Brain microvascular endothelial cell (primary cell): ENCODE data around the gene DERL2.

Experiments
- DNase-seq: peaks from one replicate; pipeline ENCODE4 v3.0.0-alpha.2; 2020
- H3K27ac ChIP-seq: fragments of 250-450 bp; sonication (Bioruptor Pico); 2 replicates; pipeline ENCODE4 v1.5.1; 2020; ENCODE audit warnings: mild to moderate bottlenecking, moderate library complexity
- H3K27me3 ChIP-seq: fragments of 250-450 bp; sonication (Bioruptor Pico); replicated peaks from 2 replicates; pipeline ENCODE4 v1.5.1; 2020; ENCODE audit warnings: mild to moderate bottlenecking
- H3K36me3 ChIP-seq: fragments of 250-450 bp; sonication (Bioruptor Pico); replicated peaks from 2 replicates; pipeline ENCODE4 v1.5.1; 2020; ENCODE audit warnings: mild to moderate bottlenecking
- H3K4me3 ChIP-seq: 2 replicates; pipeline ENCODE4 v1.5.1; 2011; ENCODE audit warnings: low read depth, mild to moderate bottlenecking, control low read depth, low read length, moderate library complexity
- in situ Hi-C: cut with HindIII; loops from 2 replicates; pipeline ENCODE4 v1.10.0; 2017; ENCODE audit warnings: low sequenced_read_pairs, low pct_ligation_motif_present
- TF ChIP-seq, protein P1 (sequence below): IDR thresholded peaks from 2 replicates; pipeline ENCODE4 v1.5.1; 2011; ENCODE audit warnings: low read depth, mild to moderate bottlenecking, moderate library complexity, low read length, control low read depth, inconsistent platforms; ENCODE audit errors: missing control alignments

DERL2 gene

GRCh38 chr17:5466295-5466694 is 19.7 kb downstream of the DERL2 start:
- in situ Hi-C loops, result no loop called here
- Histone ChIP-seq H3K27ac (no peak overlapping the region), H3K27me3 (no peaks in the 10 kb centered on the region), H3K4me3 (no peak overlapping the region), H3K36me3 (peaks cover 4% of the 10 kb centered on the region)
- DNase-seq, result no peak
- TF ChIP-seq, protein P1, sequence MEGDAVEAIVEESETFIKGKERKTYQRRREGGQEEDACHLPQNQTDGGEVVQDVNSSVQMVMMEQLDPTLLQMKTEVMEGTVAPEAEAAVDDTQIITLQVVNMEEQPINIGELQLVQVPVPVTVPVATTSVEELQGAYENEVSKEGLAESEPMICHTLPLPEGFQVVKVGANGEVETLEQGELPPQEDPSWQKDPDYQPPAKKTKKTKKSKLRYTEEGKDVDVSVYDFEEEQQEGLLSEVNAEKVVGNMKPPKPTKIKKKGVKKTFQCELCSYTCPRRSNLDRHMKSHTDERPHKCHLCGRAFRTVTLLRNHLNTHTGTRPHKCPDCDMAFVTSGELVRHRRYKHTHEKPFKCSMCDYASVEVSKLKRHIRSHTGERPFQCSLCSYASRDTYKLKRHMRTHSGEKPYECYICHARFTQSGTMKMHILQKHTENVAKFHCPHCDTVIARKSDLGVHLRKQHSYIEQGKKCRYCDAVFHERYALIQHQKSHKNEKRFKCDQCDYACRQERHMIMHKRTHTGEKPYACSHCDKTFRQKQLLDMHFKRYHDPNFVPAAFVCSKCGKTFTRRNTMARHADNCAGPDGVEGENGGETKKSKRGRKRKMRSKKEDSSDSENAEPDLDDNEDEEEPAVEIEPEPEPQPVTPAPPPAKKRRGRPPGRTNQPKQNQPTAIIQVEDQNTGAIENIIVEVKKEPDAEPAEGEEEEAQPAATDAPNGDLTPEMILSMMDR, result no peak

GRCh38 chr17:5464717-5465507 is 21.1 kb downstream of the DERL2 start:
- in situ Hi-C loops, result no loop called here
- DNase-seq, result no peak
- Histone ChIP-seq H3K27ac (no peak overlapping the region), H3K36me3 (peaks cover 11% of the 10 kb centered on the region), H3K4me3 (no peak overlapping the region), H3K27me3 (no peaks in the 10 kb centered on the region)
- TF ChIP-seq, protein P1, result no peak

DNA sequence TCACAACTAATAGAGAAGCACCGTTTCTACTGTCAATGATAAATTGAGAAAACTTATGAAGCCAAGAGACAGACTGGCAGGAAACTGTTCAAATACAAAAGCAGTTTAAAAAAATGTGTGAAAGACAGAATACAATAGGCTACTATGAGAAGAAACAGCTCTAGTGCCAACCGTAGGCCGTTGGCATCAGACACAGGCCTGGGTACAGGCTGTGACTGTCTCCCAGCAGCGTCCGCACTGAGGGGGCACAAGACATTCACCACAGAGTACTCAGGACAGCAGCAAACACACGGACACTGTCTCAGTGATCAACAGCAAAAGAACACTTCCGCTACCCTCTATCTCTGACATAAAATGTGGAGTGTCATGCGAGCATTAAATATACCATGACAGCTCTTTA is 39.2 kb downstream of the DERL2 start:
- Histone ChIP-seq H3K27ac (no peak overlapping the region), H3K27me3 (no peaks in the 10 kb centered on the region), H3K36me3 (peaks cover 41% of the 10 kb centered on the region), H3K4me3 (no peak overlapping the region)
- in situ Hi-C loops, result no loop called here
- no peak for DNase-seq
- TF ChIP-seq, protein P1, result no peak

DNA sequence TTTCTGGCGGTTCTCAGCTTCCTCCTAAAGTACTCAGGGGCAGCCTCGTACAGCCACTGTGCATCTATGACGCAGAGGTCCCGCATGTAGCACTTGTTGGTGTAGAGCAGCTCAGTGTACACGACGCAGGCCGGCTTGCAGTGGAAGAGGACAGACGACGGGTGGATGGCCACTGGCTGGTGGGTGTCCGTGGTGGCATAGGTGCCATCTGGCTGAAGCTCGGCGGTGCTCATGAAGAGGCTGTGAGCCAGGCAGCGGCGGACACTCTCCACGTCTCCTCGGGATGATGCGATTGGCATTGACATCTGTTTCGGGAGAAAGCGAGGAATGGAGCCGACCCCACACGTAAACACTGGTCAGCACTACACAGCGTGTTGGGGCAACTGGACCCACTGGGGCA is 41.8 kb downstream of the DERL2 start:
- DNase-seq, result no peak
- Histone ChIP-seq H3K36me3 (peaks cover 23% of the 10 kb centered on the region), H3K27ac (no peak overlapping the region), H3K4me3 (no peak overlapping the region), H3K27me3 (no peaks in the 10 kb centered on the region)
- TF ChIP-seq, protein P1, result no peak
- in situ Hi-C loops, result no loop called here

- no peaks in the 10 kb centered on the region for H3K27me3 ChIP-seq
- in situ Hi-C loops, result no loop called here
- H3K36me3 ChIP-seq, result peaks cover 21% of the 10 kb centered on the region
- DNase-seq, result no peak
- H3K27ac ChIP-seq, result no peak overlapping the region
- H3K4me3 ChIP-seq, result no peak overlapping the region
- TF ChIP-seq, protein P1, result no peak
Observed at GRCh38 chr17:5443728-5444127, 42.2 kb downstream of the DERL2 start.

GRCh38 chr17:5439446-5439764 is 46.6 kb downstream of the DERL2 start:
- TF ChIP-seq, protein P1, result no peak
- Histone ChIP-seq H3K36me3 (peaks cover 35% of the 10 kb centered on the region), H3K27me3 (no peaks in the 10 kb centered on the region), H3K4me3 (peak overlapping the region; percentile 33), H3K27ac (no peak overlapping the region)
- in situ Hi-C loops, result no loop called here
- DNase-seq, result no peak
